K562 (cell line): ENCODE results near the gene C1orf50. TPM values are rescaled to one million over a fixed set of nuclear protein-coding genes. Genes with fewer than 3 reads are reported as not detected.

Experiments used
- ATAC-seq: fragments of 200-7000 bp; cut with Tn5 transposase; 3 replicates; pipeline ENCODE4 v1.9.1; 2020; ENCODE audit warnings: moderate library complexity
- BruUV-seq: library from RNA; stranded (reverse); fragments of 400-500 nt; replicated peaks from 2 replicates; lab custom pipeline; 2021; lab: Mats Ljungman, UMichigan
- CTCF ChIA-PET: fragments of 300-600 bp; formaldehyde crosslinking; extraction: SDS; loops from one replicate; lab custom pipeline; 2021; ENCODE audit warnings: low intra/inter-chr PET ratio; lab: Yijun Ruan, JAX
- POLR2A ChIA-PET: fragments of 300-600, 350-650 bp; sonication (Branson Sonifier 250); formaldehyde crosslinking; extraction: SDS; loops from one replicate; lab custom pipeline; 2021; ENCODE audit warnings: antibody characterized with exemption, inconsistent platforms; lab: Yijun Ruan, JAX
- DNase-seq, 4 experiments: peaks; one replicate each; pipeline versions ENCODE4 v3.0.0 to v3.0.0-alpha.2; 2011 to 2018; ENCODE audit warnings: low spot score in 3 of 4, mixed read lengths in 3 of 4; ENCODE audit errors: extremely low read depth in 1 of 4
- FAIRE-seq: peaks from 2 replicates; lab custom pipeline; 2011; peaks lifted over from hg19 to GRCh38; lab: Jason Lieb, UNC
- H2AFZ ChIP-seq: 2 replicates; pipeline ENCODE4 v1.6.0; 2011; ENCODE audit warnings: low read depth, low read length, control low read depth, inconsistent platforms
- H3K27ac ChIP-seq: fragments of 200-600 bp; 3 replicates; pipeline ENCODE4 v1.8.0; 2011; ENCODE audit warnings: low read depth, mild to moderate bottlenecking, control low read depth, inconsistent platforms, low read length, moderate library complexity, mixed read lengths; ENCODE audit errors: extremely low read depth
- H3K27me3 ChIP-seq, 2 experiments: fragments of 300-600 bp in 1 of 2; 2 replicates in 1 of 2; 3 replicates in 1 of 2; pipeline versions ENCODE4 v1.6.0 to v1.8.0; 2011; ENCODE audit warnings: inconsistent platforms in 2 of 2, low read length in 2 of 2, mild to moderate bottlenecking in 1 of 2, mixed read lengths in 1 of 2, moderate library complexity in 1 of 2; ENCODE audit not compliant: control insufficient read depth in 2 of 2, insufficient read depth in 2 of 2
- H3K36me3 ChIP-seq: fragments of 300-600 bp; 3 replicates; pipeline ENCODE4 v1.8.0; 2011; ENCODE audit warnings: mild to moderate bottlenecking, low read length, inconsistent platforms; ENCODE audit not compliant: control insufficient read depth, insufficient read depth
- H3K4me1 ChIP-seq, 2 experiments: fragments of 200-600 bp in 1 of 2; replicated peaks in 1 of 2; 2 replicates in 1 of 2; 3 replicates in 1 of 2; pipeline versions ENCODE4 v1.5.1 to v1.8.0; 2011; ENCODE audit warnings: inconsistent platforms in 2 of 2, low read length in 2 of 2, mild to moderate bottlenecking in 1 of 2, mixed read lengths in 1 of 2, moderate library complexity in 1 of 2; ENCODE audit not compliant: control insufficient read depth in 2 of 2, insufficient read depth in 2 of 2
- H3K4me2 ChIP-seq: 2 replicates; pipeline ENCODE4 v1.6.1; 2011; ENCODE audit warnings: low read length, control low read depth, inconsistent platforms, mixed read lengths; ENCODE audit not compliant: insufficient read depth
- H3K4me3 ChIP-seq: fragments of 200-600 bp; sonication (generic), shearing (Covaris generic); 2 replicates; pipeline ENCODE4 v1.5.1; 2016; ENCODE audit warnings: control low read depth, inconsistent platforms
- H3K79me2 ChIP-seq: fragments of 200-600 bp; 3 replicates; pipeline ENCODE4 v1.8.0; 2011; ENCODE audit warnings: low read length, inconsistent platforms; ENCODE audit not compliant: control insufficient read depth, insufficient read depth
- H3K9ac ChIP-seq, 2 experiments: 2 replicates each; pipeline versions ENCODE4 v1.6.0 to v1.6.1; 2011; ENCODE audit warnings: low read depth in 2 of 2, low read length in 2 of 2, control low read depth in 1 of 2, inconsistent platforms in 1 of 2, mild to moderate bottlenecking in 1 of 2, mixed read lengths in 1 of 2; ENCODE audit not compliant: insufficient read depth in 1 of 2
- H3K9me1 ChIP-seq: one replicate; pipeline ENCODE4 v1.6.0; 2011; ENCODE audit warnings: inconsistent platforms, mild to moderate bottlenecking, low read length, moderate library complexity; ENCODE audit not compliant: control insufficient read depth, insufficient read depth
- H3K9me3 ChIP-seq: replicated peaks from 2 replicates; pipeline ENCODE4 v1.5.1; 2011; ENCODE audit warnings: low read depth, low read length, inconsistent platforms; ENCODE audit not compliant: control insufficient read depth, insufficient read depth
- H4K20me1 ChIP-seq: replicated peaks from 2 replicates; pipeline ENCODE4 v1.6.1; 2011; ENCODE audit warnings: low read length, inconsistent platforms, mixed read lengths; ENCODE audit not compliant: control insufficient read depth, insufficient read depth
- ATF3 ChIP-seq, 2 experiments: fragments of 450-650 bp in 1 of 2; sonication (generic) in 1 of 2; formaldehyde crosslinking in 1 of 2; IDR thresholded peaks in 1 of 2; conservative IDR thresholded peaks in 1 of 2; 2 replicates each; pipeline versions ENCODE4 v1.6.1 to v1.8.1; 2016 to 2023; ENCODE audit warnings: mild to moderate bottlenecking in 2 of 2, moderate library complexity in 2 of 2, inconsistent platforms in 1 of 2, missing genetic modification reagents in 1 of 2
- BMI1 ChIP-seq: fragments of 150-350 bp; IDR thresholded peaks from 2 replicates; pipeline ENCODE4 v1.6.1; 2014; ENCODE audit warnings: low read length
- NONO ChIP-seq, 2 experiments: fragments of 200-400 bp in 1 of 2; fragments of 450-650 bp in 1 of 2; formaldehyde crosslinking in 1 of 2; IDR thresholded peaks; 2 replicates each; pipeline ENCODE4 v1.6.1; 2017; ENCODE audit warnings: low read depth in 2 of 2, mild to moderate bottlenecking in 2 of 2, moderate library complexity in 2 of 2, low read length in 1 of 2
- RAD21 ChIP-seq, 2 experiments: fragments of 250-450 bp in 1 of 2; fragments of 450-650 bp in 1 of 2; sonication (Bioruptor Pico) in 1 of 2; formaldehyde crosslinking in 1 of 2; IDR thresholded peaks in 1 of 2; conservative IDR thresholded peaks in 1 of 2; 2 replicates each; pipeline versions ENCODE4 v1.4.0 to v1.8.0; 2020 to 2022; ENCODE audit warnings: mild to moderate bottlenecking in 2 of 2, moderate library complexity in 1 of 2
- RCOR1 ChIP-seq, 2 experiments: IDR thresholded peaks; 2 replicates each; pipeline ENCODE4 v1.6.1; 2012; ENCODE audit warnings: low read depth in 2 of 2, low read length in 2 of 2, borderline replicate concordance in 1 of 2, improper control_type of control experiment in 1 of 2
- REST ChIP-seq, 2 experiments: fragments of 450-650 bp; formaldehyde crosslinking in 1 of 2; IDR thresholded peaks; 2 replicates each; pipeline versions ENCODE4 v1.4.0 to v1.6.1; 2014 to 2020; ENCODE audit warnings: mild to moderate bottlenecking in 2 of 2, borderline replicate concordance in 1 of 2, low read depth in 1 of 2
- SP1 ChIP-seq: sonication (generic); formaldehyde crosslinking; IDR thresholded peaks from 2 replicates; pipeline ENCODE4 v1.8.1; 2022; ENCODE audit warnings: mild to moderate bottlenecking, missing genetic modification reagents
- TCFL5 ChIP-seq: fragments of 250-450 bp; sonication (Bioruptor Pico); conservative IDR thresholded peaks from 2 replicates; pipeline ENCODE4 v1.6.1; 2021; ENCODE audit warnings: mild to moderate bottlenecking, moderate library complexity, matching md5 sums
- WGBS: fragments of 100-300 bp; shearing (Covaris generic); methylation state at CpG from one replicate; pipeline ENCODE4 v1.1.6; 2016; ENCODE audit warnings: low coverage, mixed read lengths; ENCODE audit not compliant: insufficient coverage; ENCODE audit errors: missing lambda C conversion rate; 5-methylcytosine and 5-hydroxymethylcytosine counted together
- in situ Hi-C: fragments of 300-500 bp; cut with MboI; formaldehyde crosslinking; loops from 4 replicates; pipeline ENCODE4 v1.15.0; 2018; ENCODE audit warnings: inconsistent platforms, mixed read lengths
- intact Hi-C: fragments of 100-400 bp; cut with micrococcal nuclease; formaldehyde crosslinking; loops from 2 replicates; pipeline ENCODE4 v1.14.2; 2022
- polyA plus RNA-seq, 8 experiments: library from polyadenylated mRNA; depleted of rRNA in 4 of 8; stranded (reverse) in 5 of 8; unstranded in 3 of 8; fragments of >200 nt; fragmentation: Nextera tagmentation in 2 of 8; fragmentation: Illumina TruSeq in 1 of 8; extraction: Ambion mirVana in 2 of 8; extraction: Trizol in 1 of 8; gene quantifications; 2 replicates each; pipeline versions ENCODE4 v1.2.1 to v1.2.3, GENCODE V29; 2011 to 2014; ENCODE audit warnings: inconsistent platforms in 1 of 8, missing spikeins in 1 of 8
- total RNA-seq, 7 experiments: library from RNA; depleted of rRNA in 6 of 7; stranded (reverse); fragments of >200 nt in 6 of 7; fragmentation: Illumina TruSeq in 2 of 7; extraction: Trizol in 2 of 7; gene quantifications; 2 replicates each; pipeline versions ENCODE4 v1.2.1 to v1.2.3, GENCODE V29; 2011 to 2021; ENCODE audit warnings: low replicate concordance in 1 of 7
- TF ChIP-seq, protein P1 (sequence below), 2 experiments: fragments of 450-650 bp in 1 of 2; sonication (generic) in 1 of 2; formaldehyde crosslinking; conservative IDR thresholded peaks; 2 replicates each; pipeline versions ENCODE4 v1.4.0 to v1.8.1; 2020 to 2022; ENCODE audit warnings: mild to moderate bottlenecking in 1 of 2, missing genetic modification reagents in 1 of 2

C1orf50 gene
- total and polyA plus RNA-seq, 9 of the 15 experiments (the other 6 are each of a cell fraction or from before 2014, with no cell fraction given), result 0.55 to 13.9 (median 5.2) TPM

- BruUV-seq, result no TSS peak
- intact Hi-C loops, result loop anchor here (1.0 to 10.0 kb wide), 4 partner anchors 153 to 586 kb away; no protein-coding TSS in a partner anchor
- TF ChIP-seq REST (IDR thresholded peaks at IDR 0.05; ENCODE audit: borderline replicate concordance) (peak; percentile 69; the same call in 1 of the 2 replicates), REST (CRISPR knock-in tag; IDR thresholded peaks at IDR 0.05; ENCODE audit: low read depth) (no peak), SP1 (CRISPR knock-in tag) (no peak), NONO (IDR thresholded peaks at IDR 0.05; ENCODE audit: low read depth in 2 of 2, low read length in 1 of 2) (no peak), BMI1 (no peak), TCFL5 (CRISPR knock-in tag) (no peak), ATF3 (IDR thresholded peaks at IDR 0.05) (peak; percentile 52), ATF3 (CRISPR knock-in tag; conservative IDR thresholded peaks at IDR 0.05) (no peak), RAD21 (CRISPR knock-in tag; conservative IDR thresholded peaks at IDR 0.05 in 1 of 2, IDR thresholded peaks at IDR 0.05 in 1 of 2) (peak in 1 of 2 experiments; percentile 88; a peak in 2 of 4 replicates), RCOR1 (IDR thresholded peaks at IDR 0.05; ENCODE audit: borderline replicate concordance in 1 of 2, low read depth in 2 of 2, low read length in 2 of 2) (peak in 1 of 2 experiments; percentile 43; a peak in 1 of 4 replicates)
- TF ChIP-seq, protein P1, sequence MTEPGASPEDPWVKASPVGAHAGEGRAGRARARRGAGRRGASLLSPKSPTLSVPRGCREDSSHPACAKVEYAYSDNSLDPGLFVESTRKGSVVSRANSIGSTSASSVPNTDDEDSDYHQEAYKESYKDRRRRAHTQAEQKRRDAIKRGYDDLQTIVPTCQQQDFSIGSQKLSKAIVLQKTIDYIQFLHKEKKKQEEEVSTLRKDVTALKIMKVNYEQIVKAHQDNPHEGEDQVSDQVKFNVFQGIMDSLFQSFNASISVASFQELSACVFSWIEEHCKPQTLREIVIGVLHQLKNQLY (CRISPR knock-in tag; conservative IDR thresholded peaks at IDR 0.05), result no peak
Observed at GRCh38 chr1:42730988-42731387, 36.1 kb upstream of the C1orf50 start.

More at GRCh38 chr1:42730988-42731387, 36.1 kb upstream of the C1orf50 start:
- Histone ChIP-seq H3K4me3 (no peak overlapping the region), H3K27ac (no peak overlapping the region), H3K9ac (no peak overlapping the region), H3K36me3 (no peaks in the 10 kb centered on the region), H2AFZ (no peak overlapping the region), H3K9me3 (no peaks in the 10 kb centered on the region), H4K20me1 (no peaks in the 10 kb centered on the region), H3K4me1 (peaks cover 0 to 11% of the 10 kb centered on the region in 2 experiments; a peak in 3 of 5 replicates), H3K4me2 (no peak overlapping the region), H3K27me3 (peaks cover 2 to 24% of the 10 kb centered on the region in 2 experiments; a peak in 3 of 5 replicates), H3K79me2 (no peaks in the 10 kb centered on the region), H3K9me1 (no peaks in the 10 kb centered on the region)
- FAIRE-seq, result peak; percentile 79
- in situ Hi-C loops, result loop anchor here (5.0 to 25.0 kb wide), 2 partner anchors 144 to 589 kb away; no protein-coding TSS in a partner anchor
- DNase-seq, result peak; percentile 47 to 72 (median 52)
- peak; percentile 66 for ATAC-seq
- ChIA-PET CTCF (interaction anchor here (0.5 to 1.4 kb wide), 3 partner anchors 153 to 554 kb away, joined by 3 to 6 read pairs (median 3); no protein-coding TSS in a partner anchor), POLR2A (interaction anchor here (0.5 kb wide), 1 partner anchor 11 kb away, joined by 3 read pairs; no protein-coding TSS in a partner anchor)
- 15% methylated on average over 4 of the region's 4 CpGs for WGBS
